T-helper 2 cell (primary cell): Measurements from ENCODE around the gene SUPT7L.
A peak's percentile ranks its signal among the peaks of the same experiment; 100 is the strongest.
"Not testable (repeated sequence)": the region's sequence is repeated elsewhere in the genome, so short reads cannot be mapped to it uniquely, and the experiment has no call there.

Experiments
- DNase-seq, 5 experiments: peaks; one replicate each; pipeline versions ENCODE4 v3.0.0 to v3.0.0-alpha.2; 2012 to 2022

The SUPT7L gene

GRCh38 chr2:27685006-27685405 lies 21.6 kb upstream of the SUPT7L start:
- DNase-seq, result peak in 2 of 5 experiments; percentile 37 to 75

- DNase-seq, result peak; percentile 27 to 90 (median 71)
Measured at GRCh38 chr2:27683390-27684071, 20.1 kb upstream of the SUPT7L start.

GRCh38 chr2:27682334-27682771 lies 18.9 kb upstream of the SUPT7L start:
- not testable (repeated sequence) for DNase-seq

GRCh38 chr2:27681841-27682240 lies 18.4 kb upstream of the SUPT7L start:
- no peak for DNase-seq

GRCh38 chr2:27680571-27680970 lies 17.2 kb upstream of the SUPT7L start:
- DNase-seq, result no peak

GRCh38 chr2:27672723-27673486 lies 9.5 kb upstream of the SUPT7L start:
- DNase-seq, result no peak

- DNase-seq, result no peak
Measured at GRCh38 chr2:27671235-27671634, 7.8 kb upstream of the SUPT7L start.

GRCh38 chr2:27667446-27667845 lies 4.0 kb upstream of the SUPT7L start:
- no peak for DNase-seq

- DNase-seq, result no peak
Measured at GRCh38 chr2:27664622-27665363, 1.4 kb upstream of the SUPT7L start.

- peak in 1 of 5 experiments; percentile 48 for DNase-seq
Measured at GRCh38 chr2:27664154-27664574, 750 bp upstream of the SUPT7L start.

GRCh38 chr2:27661371-27661770 lies 2.0 kb downstream of the SUPT7L start:
- DNase-seq, result no peak

GRCh38 chr2:27655155-27655951 lies 8.1 kb downstream of the SUPT7L start:
- no peak for DNase-seq

GRCh38 chr2:27653397-27653796 lies 10.0 kb downstream of the SUPT7L start:
- no peak for DNase-seq

GRCh38 chr2:27652790-27653189 lies 10.6 kb downstream of the SUPT7L start:
- no peak for DNase-seq

- DNase-seq, result no peak
Measured at GRCh38 chr2:27652341-27652740, 11.1 kb downstream of the SUPT7L start.

GRCh38 chr2:27651056-27651455 lies 12.4 kb downstream of the SUPT7L start:
- no peak for DNase-seq

- DNase-seq, result no peak
Measured at GRCh38 chr2:27647737-27648136, 15.7 kb downstream of the SUPT7L start.

- DNase-seq, result no peak
Measured at GRCh38 chr2:27647289-27647688, 16.1 kb downstream of the SUPT7L start.

GRCh38 chr2:27645197-27645596 lies 18.2 kb downstream of the SUPT7L start:
- no peak for DNase-seq

GRCh38 chr2:27640722-27641245 lies 22.6 kb downstream of the SUPT7L start:
- DNase-seq, result no peak

- peak in 1 of 5 experiments; percentile 90 for DNase-seq
Measured at GRCh38 chr2:27638709-27639108, 24.7 kb downstream of the SUPT7L start.

GRCh38 chr2:27638037-27638637 lies 25.3 kb downstream of the SUPT7L start:
- DNase-seq, result peak in 2 of 5 experiments; percentile 23 to 96
